Endometrial microvascular endothelial cells (primary cell): ENCODE results near the gene TANGO6. TPM values are rescaled to one million over a fixed set of nuclear protein-coding genes. Genes with fewer than 3 reads are reported as not detected.
"Not testable (repeated sequence)": the region's sequence is repeated elsewhere in the genome, so short reads cannot be mapped to it uniquely, and the experiment has no call there.

ENCODE experiments used
- in situ Hi-C: cut with HindIII; loops from 2 replicates; pipeline ENCODE4 v1.10.0; 2017; ENCODE audit warnings: low sequenced_read_pairs, low pct_unique_long_range_greater_than_20kb; ENCODE audit errors: inconsistent ontology term
- total RNA-seq: library from RNA; depleted of rRNA; stranded (reverse); fragments of >200 nt; gene quantifications from one replicate; pipeline ENCODE4 v1.2.3, GENCODE V29; 2015; ENCODE audit errors: inconsistent ontology term

TANGO6 gene
- total RNA-seq: 11.3 TPM

DNA sequence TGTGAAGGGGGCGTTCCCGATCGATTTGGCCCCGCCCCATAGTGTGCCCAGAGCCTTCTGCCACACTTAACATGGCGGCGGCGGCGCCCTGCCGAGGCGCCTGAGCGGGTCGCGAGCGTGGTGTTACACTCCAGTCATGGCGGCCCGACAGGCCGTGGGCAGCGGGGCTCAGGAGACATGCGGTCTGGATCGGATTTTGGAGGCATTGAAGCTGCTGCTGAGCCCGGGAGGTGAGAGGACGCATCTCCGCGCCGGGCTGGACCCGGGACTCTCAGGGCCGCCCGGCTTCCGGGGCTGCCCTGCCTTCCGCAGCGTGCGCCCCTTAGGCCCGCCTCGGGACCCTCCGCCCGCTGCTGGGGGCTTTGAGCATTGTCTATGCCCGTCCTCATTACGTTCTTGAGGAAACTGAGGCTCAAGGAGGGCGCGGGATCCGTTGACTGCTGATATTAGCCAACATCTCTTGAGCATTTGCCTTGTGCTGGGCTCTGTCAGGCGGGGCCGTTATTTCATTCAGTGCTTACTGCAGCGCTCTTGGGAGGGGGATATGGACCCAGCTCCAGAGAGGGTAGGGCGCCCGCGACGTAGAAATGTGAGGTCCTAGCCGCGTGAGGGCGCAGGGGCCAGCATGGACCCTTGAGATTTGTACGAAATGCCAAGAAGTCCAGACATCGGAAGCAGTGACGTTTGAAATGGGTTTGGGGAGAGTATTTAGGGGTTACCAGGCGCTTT lies at the start of gene TANGO6:
TSS of gene TANGO6 (plus strand) at position 50 of the 729 bp plus-strand sequence. CDS start at position 137, 87 bp downstream.
- in situ Hi-C loops: no loop called here

DNA sequence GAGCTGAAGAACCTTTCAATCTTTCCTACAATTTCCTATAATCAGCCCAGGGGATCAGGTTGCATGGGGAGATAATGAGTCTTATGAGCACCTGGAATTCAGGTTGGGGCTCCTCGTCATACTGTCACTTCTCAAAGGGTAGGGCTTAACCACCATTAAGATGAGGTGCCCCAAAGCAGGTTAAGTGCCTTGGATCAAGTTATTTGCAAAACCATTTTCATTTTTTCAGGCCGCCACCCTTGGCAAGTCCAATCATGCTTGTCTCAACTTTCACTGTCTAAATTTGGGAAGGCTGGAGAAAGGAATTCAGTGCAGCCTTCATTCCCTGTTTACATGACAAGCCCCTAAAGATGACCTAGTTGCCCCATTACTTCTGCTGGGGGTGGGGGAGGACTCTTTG lies 44.9 kb upstream of the TANGO6 start:
- in situ Hi-C loops: no loop called here

DNA sequence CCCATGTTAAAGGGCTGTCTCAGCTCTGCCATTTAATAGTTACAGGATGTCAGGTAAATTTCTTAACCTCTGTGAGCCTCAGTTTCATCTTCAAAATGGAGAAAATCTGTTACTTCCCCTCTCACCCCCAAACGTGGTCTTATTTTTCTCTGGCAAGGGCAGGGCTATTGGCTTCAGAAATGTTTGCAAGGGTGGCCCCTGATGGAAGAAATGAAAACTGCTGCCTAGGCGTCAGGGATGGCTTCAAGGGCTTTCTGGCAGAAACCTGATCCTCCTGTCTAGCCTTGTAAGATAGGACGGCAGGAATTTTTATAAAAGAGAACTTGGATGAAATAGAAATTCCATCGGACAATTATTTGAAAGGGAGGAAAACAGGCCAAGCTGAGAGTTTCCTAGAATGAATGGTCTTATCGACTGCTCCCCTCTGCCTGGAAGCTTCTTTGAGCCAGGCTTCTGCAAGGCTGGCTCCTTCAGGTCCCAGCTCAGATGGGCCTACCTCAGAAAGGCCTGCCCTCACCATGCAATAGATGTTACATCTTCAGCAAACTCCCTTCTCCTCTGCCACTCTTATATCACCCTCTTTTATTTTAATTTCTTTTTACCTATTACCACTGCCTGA lies 43.0 kb upstream of the TANGO6 start:
- in situ Hi-C loops: no loop called here

DNA sequence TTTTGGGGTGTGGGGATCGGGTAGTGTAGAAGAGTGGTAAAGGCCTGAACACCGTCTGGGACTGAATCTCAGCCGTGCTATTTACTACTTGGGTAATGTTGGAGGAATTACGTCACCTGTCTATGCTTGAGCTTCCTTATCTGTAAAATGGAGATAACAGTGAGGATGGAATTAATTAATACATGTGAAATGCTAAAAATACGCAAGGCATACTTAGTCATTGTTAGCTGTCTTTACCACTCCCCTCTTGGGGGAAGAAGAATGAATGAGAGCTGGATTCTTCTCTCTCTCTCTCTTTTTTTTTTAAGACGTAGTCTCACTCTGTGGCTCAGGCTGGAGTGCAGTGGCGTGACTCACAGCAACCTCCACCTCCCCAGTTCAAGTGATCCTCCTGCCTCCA lies 41.1 kb upstream of the TANGO6 start:
- in situ Hi-C loops: no loop called here

DNA sequence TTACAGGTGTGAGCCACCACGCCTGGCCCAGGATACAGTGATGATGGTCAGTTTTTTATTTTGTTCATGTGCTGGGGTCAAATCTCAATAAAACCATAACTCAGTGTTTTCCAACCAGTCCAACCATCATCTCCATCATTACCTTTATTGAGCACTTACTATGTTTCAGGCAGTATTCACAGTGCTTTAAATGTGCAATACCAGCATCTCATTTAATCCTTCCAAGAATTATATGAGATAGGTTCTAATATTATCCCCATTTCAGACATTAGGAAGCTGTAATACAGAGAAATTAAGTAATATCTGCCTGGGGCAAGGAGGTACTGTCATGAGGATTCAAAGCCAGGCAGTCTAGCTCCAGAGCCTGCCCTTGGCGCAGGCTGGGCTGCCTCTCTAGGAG lies 36.9 kb upstream of the TANGO6 start:
- in situ Hi-C loops: no loop called here

DNA sequence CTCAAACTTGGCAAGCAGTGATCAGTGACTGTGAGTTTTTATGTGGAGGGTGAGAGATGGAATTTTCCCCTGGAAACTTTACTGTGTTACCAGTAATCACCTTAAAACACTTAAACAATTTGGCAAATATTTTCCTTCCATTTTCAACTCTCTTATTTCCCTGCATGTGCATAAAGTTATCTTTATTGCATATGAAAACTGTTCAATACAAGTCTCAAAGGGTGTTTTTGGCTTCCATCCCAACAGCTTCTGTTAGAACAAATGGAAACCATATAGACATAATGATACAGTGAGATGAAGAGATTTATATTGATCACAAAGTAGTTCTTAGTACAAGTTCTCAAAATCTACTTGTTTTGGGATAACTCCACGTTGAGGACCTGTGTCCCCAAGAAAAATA lies 36.4 kb upstream of the TANGO6 start:
- in situ Hi-C loops: no loop called here

DNA sequence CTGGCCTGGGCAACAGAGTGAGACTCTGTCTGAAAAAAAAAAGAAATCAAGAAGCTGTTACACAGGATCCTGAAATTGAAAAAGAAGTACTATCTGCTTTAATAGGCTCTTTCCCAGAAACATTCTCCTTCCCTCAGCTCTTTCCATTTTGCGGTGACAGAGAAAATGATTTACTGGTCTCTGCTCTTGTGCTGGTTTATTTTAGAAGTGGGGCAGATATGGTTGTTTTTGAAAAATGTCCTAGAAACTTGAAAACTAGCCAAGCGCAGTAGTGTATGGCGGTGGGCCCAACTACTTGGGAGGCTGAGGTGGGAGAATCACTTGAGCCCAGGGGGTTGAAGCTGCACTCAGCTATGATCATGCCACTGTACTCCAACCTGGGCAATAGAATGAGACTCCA lies 28.8 kb upstream of the TANGO6 start:
- in situ Hi-C loops: no loop called here

DNA sequence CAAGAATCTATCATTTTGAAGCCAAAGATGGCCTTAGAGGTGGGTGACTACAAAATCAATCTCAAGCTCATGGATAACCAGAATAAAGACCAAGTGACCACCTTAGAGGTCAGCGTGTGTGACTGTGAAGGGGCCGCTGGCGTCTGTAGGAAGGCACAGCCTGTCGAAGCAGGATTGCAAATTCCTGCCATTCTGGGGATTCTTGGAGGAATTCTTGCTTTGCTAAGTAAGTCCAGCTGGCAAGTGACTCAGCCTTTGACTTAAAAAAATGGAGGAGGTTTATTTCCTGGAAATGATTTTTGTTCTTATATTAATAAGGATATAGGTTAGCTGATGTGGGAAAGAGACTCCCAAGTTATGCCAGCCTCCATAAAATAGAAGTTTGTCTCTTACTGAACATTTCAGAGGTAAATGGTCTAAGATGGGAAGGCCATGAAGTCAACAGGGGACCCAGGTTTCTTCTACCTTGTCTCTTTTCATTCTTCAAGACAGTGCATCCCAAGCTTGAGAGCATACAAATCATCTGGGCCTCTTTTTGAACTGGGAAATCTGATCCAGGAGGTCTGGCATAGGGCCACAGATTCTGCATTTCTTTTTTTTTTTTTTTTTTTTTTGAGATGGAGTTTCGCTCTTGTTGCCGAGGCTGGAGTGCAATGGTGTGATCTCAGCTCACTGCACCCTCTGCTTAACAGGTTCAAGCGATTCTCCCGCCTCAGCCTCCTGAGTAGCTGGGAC lies 19.8 kb upstream of the TANGO6 start:
- in situ Hi-C loops: no loop called here

DNA sequence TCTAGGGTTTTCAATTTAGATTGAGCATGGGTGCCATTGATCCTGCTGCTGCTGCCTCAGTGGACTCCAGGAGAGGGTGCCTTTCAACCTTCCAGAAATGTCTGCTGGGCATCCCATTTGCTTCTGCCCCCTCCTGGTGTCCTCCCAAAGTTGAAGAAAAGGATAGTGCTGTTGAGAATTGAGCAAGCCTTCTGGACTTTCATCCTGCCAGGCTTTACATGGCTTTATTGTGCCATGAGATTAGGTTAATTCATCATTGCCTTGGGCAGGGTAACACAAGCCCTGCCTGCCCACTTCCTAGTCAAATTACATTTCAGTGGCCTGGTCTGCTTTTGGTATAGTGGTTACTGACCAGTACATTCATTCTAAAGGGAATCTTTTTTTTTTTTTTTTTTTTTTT lies 17.9 kb upstream of the TANGO6 start:
- in situ Hi-C loops: no loop called here

DNA sequence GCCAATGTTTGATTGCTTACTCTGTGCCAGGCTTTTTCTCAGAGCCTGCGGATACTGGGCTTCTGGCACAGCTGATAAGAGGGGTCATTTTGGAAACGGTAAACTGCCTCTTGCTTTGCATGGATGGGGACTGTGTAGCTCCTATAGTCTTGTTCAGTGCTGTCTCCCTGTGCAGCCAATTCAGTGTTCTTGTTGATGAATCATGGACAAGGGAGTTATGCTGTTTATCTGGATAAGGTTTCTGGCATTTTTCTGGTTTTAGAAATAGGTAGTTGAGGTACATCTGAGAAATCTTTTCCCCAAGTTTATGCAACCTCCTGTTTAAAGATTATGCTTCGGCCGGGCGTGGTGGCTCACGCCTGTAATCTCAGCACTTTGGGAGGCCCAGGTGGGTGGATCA lies 16.7 kb upstream of the TANGO6 start:
- in situ Hi-C loops: no loop called here

DNA sequence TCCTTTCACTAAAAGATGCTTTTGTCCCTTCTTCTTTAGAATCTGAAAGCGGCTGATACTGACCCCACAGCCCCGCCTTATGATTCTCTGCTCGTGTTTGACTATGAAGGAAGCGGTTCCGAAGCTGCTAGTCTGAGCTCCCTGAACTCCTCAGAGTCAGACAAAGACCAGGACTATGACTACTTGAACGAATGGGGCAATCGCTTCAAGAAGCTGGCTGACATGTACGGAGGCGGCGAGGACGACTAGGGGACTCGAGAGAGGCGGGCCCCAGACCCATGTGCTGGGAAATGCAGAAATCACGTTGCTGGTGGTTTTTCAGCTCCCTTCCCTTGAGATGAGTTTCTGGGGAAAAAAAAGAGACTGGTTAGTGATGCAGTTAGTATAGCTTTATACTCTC lies 10.1 kb upstream of the TANGO6 start:
- in situ Hi-C loops: no loop called here

DNA sequence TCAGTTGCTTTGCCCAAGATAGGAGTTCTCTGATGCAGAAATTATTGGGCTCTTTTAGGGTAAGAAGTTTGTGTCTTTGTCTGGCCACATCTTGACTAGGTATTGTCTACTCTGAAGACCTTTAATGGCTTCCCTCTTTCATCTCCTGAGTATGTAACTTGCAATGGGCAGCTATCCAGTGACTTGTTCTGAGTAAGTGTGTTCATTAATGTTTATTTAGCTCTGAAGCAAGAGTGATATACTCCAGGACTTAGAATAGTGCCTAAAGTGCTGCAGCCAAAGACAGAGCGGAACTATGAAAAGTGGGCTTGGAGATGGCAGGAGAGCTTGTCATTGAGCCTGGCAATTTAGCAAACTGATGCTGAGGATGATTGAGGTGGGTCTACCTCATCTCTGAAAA lies 8.8 kb upstream of the TANGO6 start:
- in situ Hi-C loops: no loop called here

DNA sequence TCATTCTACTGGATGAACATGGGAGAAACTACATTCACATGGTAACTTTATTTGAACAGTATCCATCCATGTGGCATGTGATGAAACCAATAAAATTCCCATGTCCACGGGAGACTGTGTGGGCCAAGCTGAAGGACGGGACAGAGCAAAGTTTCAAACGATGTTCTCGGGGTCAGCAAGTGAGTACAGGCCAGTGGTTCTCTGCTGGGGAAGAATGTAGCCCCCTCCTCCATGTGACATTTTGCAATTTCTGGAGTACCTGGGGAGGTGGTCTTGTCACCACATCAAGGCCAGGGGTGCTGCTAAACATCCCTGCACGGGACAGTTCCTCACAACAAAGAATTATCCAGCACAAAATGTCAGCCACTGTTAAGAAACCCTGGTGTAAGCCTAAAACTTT lies 7.4 kb upstream of the TANGO6 start:
- in situ Hi-C loops: no loop called here

DNA sequence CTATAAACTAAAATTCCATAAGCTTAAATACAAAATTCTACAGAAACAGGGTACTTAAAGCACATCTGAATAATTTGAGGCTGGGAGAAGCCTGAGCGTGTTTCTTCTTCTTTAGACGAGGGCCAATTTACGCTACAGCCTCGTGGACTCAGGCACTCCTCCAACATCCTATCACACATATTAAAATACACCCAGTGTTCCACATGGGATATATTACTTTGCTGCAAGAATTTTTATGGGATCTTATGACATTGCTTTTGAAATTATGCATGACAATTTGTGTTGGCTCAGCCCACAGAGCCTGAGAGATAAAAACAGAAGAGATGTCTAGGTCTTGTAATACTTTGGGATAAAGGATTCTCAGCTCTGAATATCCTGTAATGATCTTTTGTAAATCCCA lies 3.5 kb upstream of the TANGO6 start:
- in situ Hi-C loops: no loop called here

DNA sequence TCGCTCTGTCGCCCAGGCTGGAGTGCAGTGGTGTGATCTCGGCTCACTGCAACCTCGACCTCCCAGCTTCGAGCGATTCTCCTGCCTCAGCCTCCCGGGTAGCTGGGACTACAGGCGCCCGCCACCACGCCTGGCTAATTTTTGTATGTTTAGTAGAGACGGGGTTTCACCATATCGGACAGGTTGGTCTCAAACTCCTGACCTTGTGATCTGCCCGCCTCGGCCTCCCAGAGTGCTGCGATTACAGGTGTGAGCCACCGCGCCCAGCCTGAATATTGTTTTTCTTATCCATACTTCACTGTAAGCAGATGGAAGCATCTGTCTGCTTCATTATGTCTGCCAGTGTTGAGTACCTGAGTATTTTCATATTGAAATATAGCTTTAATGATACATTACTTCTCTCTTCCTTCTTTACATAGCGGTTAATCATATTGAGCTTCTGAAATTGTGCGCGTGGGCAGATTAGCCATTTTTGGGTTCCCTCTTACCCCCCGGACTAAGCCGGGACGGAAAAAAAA lies 308 bp upstream of the TANGO6 start:
- in situ Hi-C loops: not testable (repeated sequence)

DNA sequence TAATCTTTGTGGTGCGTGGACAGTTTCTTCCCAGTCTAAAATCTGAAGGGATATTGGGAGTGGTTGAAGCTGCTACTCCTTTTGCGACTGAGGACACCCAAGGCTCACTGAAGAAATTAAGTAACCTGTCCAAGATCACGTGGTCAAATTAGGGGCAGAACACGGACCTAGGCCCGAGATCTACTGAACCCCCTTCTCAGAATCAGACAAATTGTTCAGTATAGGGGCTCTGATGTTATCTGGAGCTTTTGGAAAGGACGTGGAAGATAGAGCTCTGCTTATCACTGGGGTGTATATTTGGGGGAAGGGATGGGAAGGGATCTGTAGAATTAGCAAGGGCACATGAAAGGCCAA lies 857 bp downstream of the TANGO6 start:
- in situ Hi-C loops: no loop called here

DNA sequence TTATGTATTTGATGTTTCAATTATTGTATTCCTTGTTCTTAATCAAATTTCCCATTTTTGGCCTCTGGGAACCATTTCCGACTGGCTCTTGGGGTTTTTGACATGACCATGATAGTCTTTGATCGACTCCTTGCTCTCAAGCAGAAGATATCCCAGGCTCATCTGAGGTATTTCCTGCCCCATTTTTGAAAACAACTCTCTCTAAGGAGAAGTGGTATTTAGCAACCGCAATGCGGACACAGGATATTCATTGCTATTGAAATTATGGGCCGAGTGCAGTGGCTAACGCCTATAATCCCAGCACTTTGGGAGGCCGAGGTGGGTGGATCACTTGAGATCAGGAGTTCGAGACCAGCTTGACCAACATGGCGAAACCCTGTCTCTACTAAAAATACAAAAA lies 5.5 kb downstream of the TANGO6 start:
- in situ Hi-C loops: no loop called here

DNA sequence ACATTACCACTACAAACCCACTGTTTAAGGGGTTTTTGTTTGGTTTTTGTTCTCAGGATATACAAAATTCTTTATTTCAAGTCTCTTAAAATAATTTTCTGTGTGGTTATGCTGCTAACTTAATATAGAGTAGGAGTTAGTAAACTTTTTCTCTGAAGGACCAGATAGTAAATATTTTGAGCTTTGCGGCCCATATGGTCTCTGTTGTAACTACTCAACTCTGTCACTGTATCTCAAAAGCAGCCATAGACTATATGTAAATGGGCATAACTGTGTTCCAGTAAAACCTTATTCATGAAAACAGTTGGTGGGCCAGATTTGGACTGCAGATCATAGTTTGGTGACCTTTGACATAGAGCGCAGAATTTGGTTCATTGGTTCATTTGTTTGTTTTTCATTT lies 7.2 kb downstream of the TANGO6 start:
- in situ Hi-C loops: no loop called here

DNA sequence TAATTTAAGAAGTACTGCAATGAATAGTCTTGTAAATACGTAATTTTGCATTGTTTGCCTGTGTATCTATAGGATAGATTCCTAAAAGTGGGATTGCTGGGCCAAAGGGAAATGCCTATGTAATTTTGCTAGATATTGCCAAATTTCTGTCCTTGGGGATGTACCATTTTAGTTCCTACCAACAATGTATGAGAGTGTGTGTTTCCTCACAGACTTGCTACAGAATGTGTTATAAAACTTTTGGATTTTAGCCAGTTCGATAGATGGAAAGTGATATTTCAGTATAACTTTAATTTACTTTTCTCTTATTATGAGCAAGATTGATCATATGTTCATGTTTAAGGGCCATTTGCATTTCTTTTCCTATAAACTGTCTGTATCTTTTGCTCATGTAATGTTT lies 8.3 kb downstream of the TANGO6 start:
- in situ Hi-C loops: no loop called here

DNA sequence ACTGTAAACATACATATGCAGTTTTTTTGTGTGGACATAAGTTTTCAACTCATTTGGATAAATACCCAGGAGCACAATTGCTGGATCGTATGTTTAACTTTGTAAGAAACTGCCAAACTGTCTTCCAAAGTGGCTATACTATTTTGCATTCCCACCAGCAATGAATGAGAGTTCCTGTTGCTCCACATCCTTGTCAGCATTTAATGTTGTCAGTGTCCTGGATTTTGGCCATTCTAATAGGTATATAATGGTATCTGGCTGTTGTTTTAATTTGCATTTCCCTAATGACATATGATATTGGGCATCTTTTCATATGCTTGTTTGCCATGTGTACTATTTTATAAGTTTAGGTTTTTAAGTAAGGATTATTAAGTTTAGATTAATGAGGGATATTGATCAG lies 14.1 kb downstream of the TANGO6 start:
- in situ Hi-C loops: no loop called here
